Thyroid gland (tissue), 4 donors: ENCODE data around the gene RYR2. TPM values are rescaled to one million over a fixed set of nuclear protein-coding genes. Genes with fewer than 3 reads are reported as not detected.

Source experiments
- DNase-seq, 2 donors: peaks; one replicate each; pipeline ENCODE4 v3.0.0-alpha.2; 2019
- H3K27ac ChIP-seq, 3 donors: fragments of 200-600 bp; sonication (generic); 1 replicate in 2 of 3; 2 replicates in 1 of 3; pipeline ENCODE4 v1.5.1; 2016 to 2019; ENCODE audit warnings: mild to moderate bottlenecking in 1 of 3, moderate library complexity in 1 of 3
- H3K27me3 ChIP-seq: fragments of 200-600 bp; sonication (generic); one replicate; pipeline ENCODE4 v1.5.1; 2019
- H3K36me3 ChIP-seq, 2 donors: fragments of 200-600 bp; sonication (generic); one replicate each; pipeline ENCODE4 v1.5.1; 2016 to 2019
- H3K4me1 ChIP-seq, 2 donors: fragments of 200-600 bp; sonication (generic); one replicate each; pipeline ENCODE4 v1.5.1; 2017 to 2019
- H3K4me3 ChIP-seq, 3 donors: fragments of 200-600 bp; sonication (generic); replicated peaks in 1 of 3; 1 replicate in 2 of 3; 2 replicates in 1 of 3; pipeline ENCODE4 v1.5.1; 2016; ENCODE audit warnings: mild to moderate bottlenecking in 1 of 3
- H3K9me3 ChIP-seq: fragments of 200-600 bp; sonication (generic); one replicate; pipeline ENCODE4 v1.5.1; 2017
- POLR2A ChIP-seq, 2 donors: fragments of 450-650 bp; IDR thresholded peaks; one replicate each; pipeline ENCODE4 v1.6.1; 2017; ENCODE audit warnings: antibody characterized with exemption in 2 of 2, mild to moderate bottlenecking in 2 of 2, moderate library complexity in 1 of 2
- WGBS, 2 donors: methylation state at CpG; one replicate each; pipeline ENCODE4 v1.1.5; 2017; 5-methylcytosine and 5-hydroxymethylcytosine counted together
- intact Hi-C: fragments of 100-400 bp; cut with DNase I; formaldehyde crosslinking; loops from one replicate; pipeline ENCODE4 v1.15.1; 2023
- total RNA-seq, 4 donors: library from RNA; depleted of rRNA; stranded (reverse); fragments of >200 nt; gene quantifications; one replicate each; pipeline ENCODE4 v1.2.3, GENCODE V29; 2016
- TF ChIP-seq, protein P1 (sequence below), 6 experiments: fragments of 200-600 bp in 3 of 6; fragments of 450-650 bp in 3 of 6; sonication (generic) in 3 of 6; IDR thresholded peaks; one replicate each; pipeline ENCODE4 v1.5.1; 2016 to 2019; ENCODE audit warnings: antibody characterized with exemption in 6 of 6, mild to moderate bottlenecking in 2 of 6, inconsistent platforms in 1 of 6, moderate library complexity in 1 of 6

RYR2 gene
- total RNA-seq, 4 donors from 2014 or later = 6.6 to 31.8 (median 28.2) TPM

DNA sequence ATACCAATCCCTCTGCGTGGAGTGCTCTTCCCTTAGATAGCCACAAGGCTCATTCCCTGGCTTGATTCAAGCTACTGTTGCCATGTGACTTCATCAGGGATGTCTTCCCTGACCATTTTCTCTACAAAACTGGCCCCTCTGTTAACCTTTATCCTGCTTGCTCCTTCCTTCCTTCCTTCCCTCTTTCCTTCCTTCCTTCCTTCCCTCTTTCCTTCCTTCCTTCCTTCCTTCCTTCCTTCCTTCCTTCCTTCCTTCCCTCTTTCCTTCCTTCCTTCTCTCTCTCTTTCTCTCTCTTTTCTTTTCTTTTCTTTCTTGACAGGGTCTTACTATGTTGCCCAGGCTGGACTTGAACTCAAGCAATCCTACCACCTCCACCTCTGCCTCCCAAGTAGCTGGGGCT is 6.2 kb upstream of the RYR2 start:
- 96 to 98% methylated on average over 1 of the region's 1 CpG for WGBS, 2 donors
- no peaks in the 10 kb centered on the region for H3K27me3 ChIP-seq
- intact Hi-C loops = loop anchor here (10.0 kb wide), 2 partner anchors 349 to 529 kb away; no protein-coding TSS in a partner anchor
- DNase-seq = no peak
- no peaks in the 10 kb centered on the region for H3K4me1 ChIP-seq
- no peaks in the 10 kb centered on the region for H3K36me3 ChIP-seq
- H3K27ac ChIP-seq = no peak overlapping the region
- no peak overlapping the region for H3K4me3 ChIP-seq
- no peaks in the 10 kb centered on the region for H3K9me3 ChIP-seq
- no peak for TF ChIP-seq POLR2A (IDR thresholded peaks at IDR 0.05)
- TF ChIP-seq, protein P1, sequence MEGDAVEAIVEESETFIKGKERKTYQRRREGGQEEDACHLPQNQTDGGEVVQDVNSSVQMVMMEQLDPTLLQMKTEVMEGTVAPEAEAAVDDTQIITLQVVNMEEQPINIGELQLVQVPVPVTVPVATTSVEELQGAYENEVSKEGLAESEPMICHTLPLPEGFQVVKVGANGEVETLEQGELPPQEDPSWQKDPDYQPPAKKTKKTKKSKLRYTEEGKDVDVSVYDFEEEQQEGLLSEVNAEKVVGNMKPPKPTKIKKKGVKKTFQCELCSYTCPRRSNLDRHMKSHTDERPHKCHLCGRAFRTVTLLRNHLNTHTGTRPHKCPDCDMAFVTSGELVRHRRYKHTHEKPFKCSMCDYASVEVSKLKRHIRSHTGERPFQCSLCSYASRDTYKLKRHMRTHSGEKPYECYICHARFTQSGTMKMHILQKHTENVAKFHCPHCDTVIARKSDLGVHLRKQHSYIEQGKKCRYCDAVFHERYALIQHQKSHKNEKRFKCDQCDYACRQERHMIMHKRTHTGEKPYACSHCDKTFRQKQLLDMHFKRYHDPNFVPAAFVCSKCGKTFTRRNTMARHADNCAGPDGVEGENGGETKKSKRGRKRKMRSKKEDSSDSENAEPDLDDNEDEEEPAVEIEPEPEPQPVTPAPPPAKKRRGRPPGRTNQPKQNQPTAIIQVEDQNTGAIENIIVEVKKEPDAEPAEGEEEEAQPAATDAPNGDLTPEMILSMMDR (IDR thresholded peaks at IDR 0.05) = no peak

DNA sequence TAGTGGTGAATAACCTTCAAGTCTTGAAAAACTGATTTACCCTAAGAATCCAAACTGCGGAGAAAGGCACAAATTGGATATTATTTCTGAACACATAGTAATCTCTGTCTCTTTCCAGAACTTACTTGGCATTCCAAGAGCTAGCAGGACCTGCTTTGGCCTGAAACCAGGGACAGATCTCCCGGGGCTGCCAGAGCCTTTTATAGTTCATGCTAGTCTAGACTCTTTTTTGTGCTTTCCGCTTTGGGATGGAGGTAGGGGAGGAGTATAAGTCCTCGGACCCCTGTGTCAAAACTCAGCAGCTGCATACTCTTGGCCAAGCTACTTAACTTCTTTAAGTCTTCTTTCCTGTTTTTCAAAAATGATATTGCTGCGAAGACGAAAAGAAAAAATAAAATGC is 3.8 kb upstream of the RYR2 start:
- H3K27ac ChIP-seq = no peak overlapping the region
- H3K27me3 ChIP-seq = no peaks in the 10 kb centered on the region
- H3K4me3 ChIP-seq = no peak overlapping the region
- WGBS, 2 donors = 83 to 88% methylated on average over 6 of the region's 6 CpGs
- no peak for DNase-seq
- no peaks in the 10 kb centered on the region for H3K4me1 ChIP-seq
- no peak for TF ChIP-seq POLR2A (IDR thresholded peaks at IDR 0.05)
- intact Hi-C loops = loop anchor here (10.0 kb wide), 2 partner anchors 347 to 527 kb away; no protein-coding TSS in a partner anchor
- H3K36me3 ChIP-seq = no peaks in the 10 kb centered on the region
- H3K9me3 ChIP-seq = no peaks in the 10 kb centered on the region

DNA sequence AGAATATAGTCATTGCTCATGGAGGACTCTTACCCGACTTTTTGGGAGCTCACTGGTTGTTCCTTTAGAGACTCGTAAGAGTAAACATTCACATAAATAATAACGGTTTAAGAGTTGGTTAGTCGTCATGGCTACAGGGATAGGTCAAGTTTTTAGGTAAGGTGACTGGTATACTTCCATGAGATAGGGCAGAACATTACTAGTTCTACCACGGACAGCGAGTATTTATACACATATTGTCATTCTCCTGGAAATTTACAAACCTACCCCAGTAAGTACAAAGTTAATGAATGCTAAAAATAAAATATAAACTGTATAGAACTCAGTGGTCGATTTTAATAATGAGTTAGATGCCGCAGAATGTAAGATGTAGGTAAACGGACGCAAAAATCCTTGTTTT is 1.2 kb upstream of the RYR2 start:
- WGBS, 2 donors = 81 to 82% methylated on average over 10 of the region's 10 CpGs
- TF ChIP-seq, protein P1 (IDR thresholded peaks at IDR 0.05) = no peak
- no peak for TF ChIP-seq POLR2A (IDR thresholded peaks at IDR 0.05)
- DNase-seq = no peak
- Histone ChIP-seq H3K27me3 (no peaks in the 10 kb centered on the region), H3K27ac (no peak overlapping the region), H3K4me1 (peaks cover 13 to 14% of the 10 kb centered on the region in 2 donors), H3K9me3 (no peaks in the 10 kb centered on the region), H3K4me3 (no peak overlapping the region), H3K36me3 (no peaks in the 10 kb centered on the region)
- intact Hi-C loops = loop anchor here (10.0 kb wide), 1 partner anchor 194 kb away; no protein-coding TSS in a partner anchor

DNA sequence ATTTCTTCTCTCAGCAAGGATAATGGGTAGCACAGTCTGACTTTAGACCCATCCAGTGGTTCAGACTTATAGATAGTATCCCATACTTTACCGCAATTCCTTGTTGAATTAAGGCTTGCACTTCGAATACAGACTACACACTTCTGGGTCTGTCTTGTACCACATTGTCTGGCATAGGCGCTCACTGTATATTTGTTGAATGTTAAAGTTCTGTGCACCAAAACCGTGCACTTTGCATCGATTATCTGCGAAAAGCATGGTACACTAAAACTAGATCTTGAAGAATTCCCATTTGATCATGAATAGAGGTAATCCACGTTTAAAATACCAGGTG is 556 bp upstream of the RYR2 start:
- TF ChIP-seq, protein P1 (IDR thresholded peaks at IDR 0.05) = no peak
- no peak for TF ChIP-seq POLR2A (IDR thresholded peaks at IDR 0.05)
- Histone ChIP-seq H3K27ac (peak overlapping the region in 1 of 3 donors; percentile 72), H3K4me1 (peaks cover 19 to 20% of the 10 kb centered on the region in 2 donors), H3K9me3 (no peaks in the 10 kb centered on the region), H3K27me3 (no peaks in the 10 kb centered on the region), H3K4me3 (peak overlapping the region in 1 of 3 donors; percentile 40), H3K36me3 (no peaks in the 10 kb centered on the region)
- no peak for DNase-seq
- intact Hi-C loops = loop anchor here (10.0 kb wide), 1 partner anchor 193 kb away; no protein-coding TSS in a partner anchor
- 12 to 23% methylated on average over 7 of the region's 7 CpGs for WGBS, 2 donors

DNA sequence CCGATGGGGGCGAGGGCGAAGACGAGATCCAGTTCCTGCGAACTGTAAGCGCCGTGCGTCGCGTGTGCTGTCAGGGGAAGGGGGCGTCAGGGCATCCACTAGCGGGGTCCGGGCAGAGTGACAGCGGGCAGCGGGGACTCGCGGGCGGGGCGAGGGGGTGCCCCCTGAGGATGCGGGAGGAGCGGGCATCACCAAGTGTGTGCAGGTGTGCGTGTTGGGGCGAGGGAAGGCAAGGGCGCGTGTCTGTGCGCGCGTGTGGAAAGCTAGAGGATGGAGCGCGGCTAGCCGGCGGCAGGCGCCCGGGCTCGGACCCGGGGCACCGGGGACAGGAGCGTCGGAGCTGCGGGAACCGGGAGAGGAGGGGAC is 525 bp downstream of the RYR2 start:
- Histone ChIP-seq H3K27ac (peak overlapping the region; percentile 45 to 72 (median 64)), H3K4me3 (peak overlapping the region; percentile 14 to 76 (median 40)), H3K36me3 (no peaks in the 10 kb centered on the region), H3K27me3 (no peaks in the 10 kb centered on the region), H3K4me1 (peaks cover 25 to 26% of the 10 kb centered on the region in 2 donors), H3K9me3 (no peaks in the 10 kb centered on the region)
- no peak for TF ChIP-seq POLR2A (IDR thresholded peaks at IDR 0.05)
- TF ChIP-seq, protein P1 (IDR thresholded peaks at IDR 0.05) = no peak
- 0 to 3% methylated on average over 7 to 13 of the region's 41 CpGs for WGBS, 2 donors
- intact Hi-C loops = loop anchor here (10.0 kb wide), 1 partner anchor 192 kb away; no protein-coding TSS in a partner anchor
- DNase-seq = peak in 1 of 2 donors; percentile 38
